Measurements from ENCODE around the gene TTLL11. TPM values are rescaled to one million over a fixed set of nuclear protein-coding genes. Genes with fewer than 3 reads are reported as not detected.

TTLL11 gene
- total and polyA plus RNA-seq, 2 experiments from 2014 or later, result 0.57 to 1.4 TPM

DNA sequence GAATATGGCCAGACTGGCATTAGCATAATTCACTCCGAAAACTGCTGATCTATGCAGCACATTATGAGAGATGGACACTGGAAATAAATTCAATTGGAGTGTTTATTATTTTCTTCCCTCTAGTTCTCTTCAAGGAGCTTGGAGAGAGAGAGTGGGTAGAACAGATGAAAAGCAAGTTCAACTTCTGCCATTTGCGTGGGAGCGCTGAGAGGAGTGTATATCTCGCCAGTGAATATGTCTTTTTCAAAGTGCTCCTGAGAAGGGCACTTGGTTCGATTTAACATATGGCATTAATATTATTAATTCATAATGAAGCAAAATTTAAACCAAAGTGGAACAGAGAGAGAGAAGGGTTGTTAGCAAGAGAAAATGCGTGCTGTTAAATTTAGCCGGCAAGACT lies 227.2 kb downstream of the TTLL11 start (continued):
- TF ChIP-seq, protein P1, sequence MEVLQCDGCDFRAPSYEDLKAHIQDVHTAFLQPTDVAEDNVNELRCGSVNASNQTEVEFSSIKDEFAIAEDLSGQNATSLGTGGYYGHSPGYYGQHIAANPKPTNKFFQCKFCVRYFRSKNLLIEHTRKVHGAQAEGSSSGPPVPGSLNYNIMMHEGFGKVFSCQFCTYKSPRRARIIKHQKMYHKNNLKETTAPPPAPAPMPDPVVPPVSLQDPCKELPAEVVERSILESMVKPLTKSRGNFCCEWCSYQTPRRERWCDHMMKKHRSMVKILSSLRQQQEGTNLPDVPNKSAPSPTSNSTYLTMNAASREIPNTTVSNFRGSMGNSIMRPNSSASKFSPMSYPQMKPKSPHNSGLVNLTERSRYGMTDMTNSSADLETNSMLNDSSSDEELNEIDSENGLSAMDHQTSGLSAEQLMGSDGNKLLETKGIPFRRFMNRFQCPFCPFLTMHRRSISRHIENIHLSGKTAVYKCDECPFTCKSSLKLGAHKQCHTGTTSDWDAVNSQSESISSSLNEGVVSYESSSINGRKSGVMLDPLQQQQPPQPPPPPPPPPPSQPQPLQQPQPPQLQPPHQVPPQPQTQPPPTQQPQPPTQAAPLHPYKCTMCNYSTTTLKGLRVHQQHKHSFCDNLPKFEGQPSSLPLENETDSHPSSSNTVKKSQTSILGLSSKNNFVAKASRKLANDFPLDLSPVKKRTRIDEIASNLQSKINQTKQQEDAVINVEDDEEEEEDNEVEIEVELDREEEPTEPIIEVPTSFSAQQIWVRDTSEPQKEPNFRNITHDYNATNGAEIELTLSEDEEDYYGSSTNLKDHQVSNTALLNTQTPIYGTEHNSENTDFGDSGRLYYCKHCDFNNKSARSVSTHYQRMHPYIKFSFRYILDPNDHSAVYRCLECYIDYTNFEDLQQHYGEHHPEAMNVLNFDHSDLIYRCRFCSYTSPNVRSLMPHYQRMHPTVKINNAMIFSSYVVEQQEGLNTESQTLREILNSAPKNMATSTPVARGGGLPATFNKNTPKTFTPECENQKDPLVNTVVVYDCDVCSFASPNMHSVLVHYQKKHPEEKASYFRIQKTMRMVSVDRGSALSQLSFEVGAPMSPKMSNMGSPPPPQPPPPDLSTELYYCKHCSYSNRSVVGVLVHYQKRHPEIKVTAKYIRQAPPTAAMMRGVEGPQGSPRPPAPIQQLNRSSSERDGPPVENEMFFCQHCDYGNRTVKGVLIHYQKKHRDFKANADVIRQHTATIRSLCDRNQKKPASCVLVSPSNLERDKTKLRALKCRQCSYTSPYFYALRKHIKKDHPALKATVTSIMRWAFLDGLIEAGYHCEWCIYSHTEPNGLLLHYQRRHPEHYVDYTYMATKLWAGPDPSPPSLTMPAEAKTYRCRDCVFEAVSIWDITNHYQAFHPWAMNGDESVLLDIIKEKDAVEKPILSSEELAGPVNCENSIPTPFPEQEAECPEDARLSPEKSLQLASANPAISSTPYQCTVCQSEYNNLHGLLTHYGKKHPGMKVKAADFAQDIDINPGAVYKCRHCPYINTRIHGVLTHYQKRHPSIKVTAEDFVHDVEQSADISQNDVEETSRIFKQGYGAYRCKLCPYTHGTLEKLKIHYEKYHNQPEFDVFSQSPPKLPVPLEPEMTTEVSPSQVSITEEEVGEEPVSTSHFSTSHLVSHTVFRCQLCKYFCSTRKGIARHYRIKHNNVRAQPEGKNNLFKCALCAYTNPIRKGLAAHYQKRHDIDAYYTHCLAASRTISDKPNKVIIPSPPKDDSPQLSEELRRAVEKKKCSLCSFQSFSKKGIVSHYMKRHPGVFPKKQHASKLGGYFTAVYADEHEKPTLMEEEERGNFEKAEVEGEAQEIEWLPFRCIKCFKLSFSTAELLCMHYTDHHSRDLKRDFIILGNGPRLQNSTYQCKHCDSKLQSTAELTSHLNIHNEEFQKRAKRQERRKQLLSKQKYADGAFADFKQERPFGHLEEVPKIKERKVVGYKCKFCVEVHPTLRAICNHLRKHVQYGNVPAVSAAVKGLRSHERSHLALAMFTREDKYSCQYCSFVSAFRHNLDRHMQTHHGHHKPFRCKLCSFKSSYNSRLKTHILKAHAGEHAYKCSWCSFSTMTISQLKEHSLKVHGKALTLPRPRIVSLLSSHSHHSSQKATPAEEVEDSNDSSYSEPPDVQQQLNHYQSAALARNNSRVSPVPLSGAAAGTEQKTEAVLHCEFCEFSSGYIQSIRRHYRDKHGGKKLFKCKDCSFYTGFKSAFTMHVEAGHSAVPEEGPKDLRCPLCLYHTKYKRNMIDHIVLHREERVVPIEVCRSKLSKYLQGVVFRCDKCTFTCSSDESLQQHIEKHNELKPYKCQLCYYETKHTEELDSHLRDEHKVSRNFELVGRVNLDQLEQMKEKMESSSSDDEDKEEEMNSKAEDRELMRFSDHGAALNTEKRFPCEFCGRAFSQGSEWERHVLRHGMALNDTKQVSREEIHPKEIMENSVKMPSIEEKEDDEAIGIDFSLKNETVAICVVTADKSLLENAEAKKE (CRISPR knock-in tag; IDR thresholded peaks at IDR 0.05), result no peak
- TF ChIP-seq, protein P2, sequence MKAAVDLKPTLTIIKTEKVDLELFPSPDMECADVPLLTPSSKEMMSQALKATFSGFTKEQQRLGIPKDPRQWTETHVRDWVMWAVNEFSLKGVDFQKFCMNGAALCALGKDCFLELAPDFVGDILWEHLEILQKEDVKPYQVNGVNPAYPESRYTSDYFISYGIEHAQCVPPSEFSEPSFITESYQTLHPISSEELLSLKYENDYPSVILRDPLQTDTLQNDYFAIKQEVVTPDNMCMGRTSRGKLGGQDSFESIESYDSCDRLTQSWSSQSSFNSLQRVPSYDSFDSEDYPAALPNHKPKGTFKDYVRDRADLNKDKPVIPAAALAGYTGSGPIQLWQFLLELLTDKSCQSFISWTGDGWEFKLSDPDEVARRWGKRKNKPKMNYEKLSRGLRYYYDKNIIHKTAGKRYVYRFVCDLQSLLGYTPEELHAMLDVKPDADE (IDR thresholded peaks at IDR 0.05), result no peak
- TF ChIP-seq JUNB (IDR thresholded peaks at IDR 0.05; ENCODE audit: unreplicated experiment) (no peak), EZH2phosphoT487 (IDR thresholded peaks at IDR 0.05; ENCODE audit: unreplicated experiment) (no peak), POLR2AphosphoS5 (IDR thresholded peaks at IDR 0.05; ENCODE audit: low read depth) (no peak), STAT1 (IDR thresholded peaks at IDR 0.05; ENCODE audit: unreplicated experiment) (no peak), NANOG (IDR thresholded peaks at IDR 0.05; ENCODE audit: borderline replicate concordance) (no peak), ZNF114 (CRISPR knock-in tag; IDR thresholded peaks at IDR 0.05) (no peak), EZH2 (IDR thresholded peaks at IDR 0.05; ENCODE audit: low read depth, unreplicated experiment) (no peak), CREB1 (CRISPR knock-in tag; IDR thresholded peaks at IDR 0.05; ENCODE audit: low read depth) (no peak)
- TF ChIP-seq, protein P3, sequence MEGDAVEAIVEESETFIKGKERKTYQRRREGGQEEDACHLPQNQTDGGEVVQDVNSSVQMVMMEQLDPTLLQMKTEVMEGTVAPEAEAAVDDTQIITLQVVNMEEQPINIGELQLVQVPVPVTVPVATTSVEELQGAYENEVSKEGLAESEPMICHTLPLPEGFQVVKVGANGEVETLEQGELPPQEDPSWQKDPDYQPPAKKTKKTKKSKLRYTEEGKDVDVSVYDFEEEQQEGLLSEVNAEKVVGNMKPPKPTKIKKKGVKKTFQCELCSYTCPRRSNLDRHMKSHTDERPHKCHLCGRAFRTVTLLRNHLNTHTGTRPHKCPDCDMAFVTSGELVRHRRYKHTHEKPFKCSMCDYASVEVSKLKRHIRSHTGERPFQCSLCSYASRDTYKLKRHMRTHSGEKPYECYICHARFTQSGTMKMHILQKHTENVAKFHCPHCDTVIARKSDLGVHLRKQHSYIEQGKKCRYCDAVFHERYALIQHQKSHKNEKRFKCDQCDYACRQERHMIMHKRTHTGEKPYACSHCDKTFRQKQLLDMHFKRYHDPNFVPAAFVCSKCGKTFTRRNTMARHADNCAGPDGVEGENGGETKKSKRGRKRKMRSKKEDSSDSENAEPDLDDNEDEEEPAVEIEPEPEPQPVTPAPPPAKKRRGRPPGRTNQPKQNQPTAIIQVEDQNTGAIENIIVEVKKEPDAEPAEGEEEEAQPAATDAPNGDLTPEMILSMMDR (conservative IDR thresholded peaks at IDR 0.05; ENCODE audit: low read depth in 2 of 2), result no peak
